K562 (cell line): Measurements from ENCODE around the gene DEDD. TPM values are rescaled to one million over a fixed set of nuclear protein-coding genes. Genes with fewer than 3 reads are reported as not detected.

Experiments used
- CGGBP1 ChIP-seq: fragments of 250-450 bp; sonication (Bioruptor Pico); IDR thresholded peaks from 2 replicates; pipeline ENCODE4 v1.9.0; 2021; ENCODE audit warnings: mild to moderate bottlenecking
- CTCF ChIP-seq, 3 experiments: IDR thresholded peaks in 2 of 3; conservative IDR thresholded peaks in 1 of 3; 2 replicates each; pipeline ENCODE4 v1.5.1; 2011 to 2012; ENCODE audit warnings: low read length in 3 of 3, mild to moderate bottlenecking in 3 of 3, control low read depth in 2 of 3, improper control_type of control experiment in 1 of 3, inconsistent platforms in 1 of 3, low read depth in 1 of 3, mixed read lengths in 1 of 3, moderate library complexity in 1 of 3; ENCODE audit not compliant: insufficient read depth in 2 of 3
- CTCFL ChIP-seq: IDR thresholded peaks from 2 replicates; pipeline ENCODE4 v1.6.1; 2011; ENCODE audit warnings: borderline replicate concordance, low read depth, mild to moderate bottlenecking, moderate library complexity, low read length; ENCODE audit not compliant: insufficient read depth, poor library complexity, severe bottlenecking
- DDX20 ChIP-seq: fragments of 450-650 bp; IDR thresholded peaks from 2 replicates; pipeline ENCODE4 v1.6.1; 2016; ENCODE audit warnings: missing genetic modification characterization, low read depth, mild to moderate bottlenecking, missing compliant biosample characterization, moderate library complexity
- E2F8 ChIP-seq: fragments of 450-650 bp; IDR thresholded peaks from 2 replicates; pipeline ENCODE4 v1.7.1; 2018; ENCODE audit warnings: mild to moderate bottlenecking, low read depth; ENCODE audit not compliant: partially characterized antibody
- FOXP4 ChIP-seq: sonication (generic); formaldehyde crosslinking; IDR thresholded peaks from 2 replicates; pipeline ENCODE4 v1.8.0; 2022; ENCODE audit warnings: mild to moderate bottlenecking, missing genetic modification reagents, borderline replicate concordance
- GTF2A2 ChIP-seq: IDR thresholded peaks from 2 replicates; pipeline ENCODE4 v1.6.1; 2016; ENCODE audit warnings: mild to moderate bottlenecking, missing genetic modification characterization, missing compliant biosample characterization
- HOXB6 ChIP-seq: fragments of 250-450 bp; sonication (Bioruptor Pico); IDR thresholded peaks from 2 replicates; pipeline ENCODE4 v1.5.1; 2022; ENCODE audit warnings: mild to moderate bottlenecking, borderline replicate concordance
- KLF10 ChIP-seq: fragments of 250-450 bp; sonication (Bioruptor Pico); IDR thresholded peaks from 2 replicates; pipeline ENCODE4 v1.6.1; 2021; ENCODE audit warnings: matching md5 sums
- MAFG ChIP-seq: fragments of 450-650 bp; conservative IDR thresholded peaks from 2 replicates; pipeline ENCODE4 v1.6.1; 2016; ENCODE audit warnings: missing genetic modification characterization, missing compliant biosample characterization
- PURB ChIP-seq: sonication (generic); formaldehyde crosslinking; IDR thresholded peaks from 2 replicates; pipeline ENCODE4 v1.9.0; 2021; ENCODE audit warnings: low read depth, mild to moderate bottlenecking, missing genetic modification reagents
- RBM34 ChIP-seq: fragments of 200-400 bp; formaldehyde crosslinking; IDR thresholded peaks from 2 replicates; pipeline ENCODE4 v1.6.1; 2018; ENCODE audit warnings: low read length, borderline replicate concordance; ENCODE audit not compliant: insufficient read depth
- TAF9B ChIP-seq: fragments of 450-650 bp; IDR thresholded peaks from 2 replicates; pipeline ENCODE4 v1.6.1; 2018; ENCODE audit warnings: mild to moderate bottlenecking; ENCODE audit not compliant: partially characterized antibody
- TCF7 ChIP-seq: sonication (generic); IDR thresholded peaks from 2 replicates; pipeline ENCODE4 v1.6.1; 2016; ENCODE audit warnings: antibody characterized with exemption, borderline replicate concordance
- YY1 ChIP-seq, 3 experiments: IDR thresholded peaks; 2 replicates each; pipeline ENCODE4 v1.6.1; 2011; ENCODE audit warnings: low read length in 2 of 3, mild to moderate bottlenecking in 2 of 3, moderate library complexity in 2 of 3, borderline replicate concordance in 1 of 3, control low read depth in 1 of 3, low read depth in 1 of 3; ENCODE audit not compliant: insufficient read depth in 3 of 3, insufficient replicate concordance in 2 of 3, control insufficient read depth in 1 of 3, insufficient read length in 1 of 3; ENCODE audit errors: extremely low read depth in 1 of 3
- ZNF507 ChIP-seq: conservative IDR thresholded peaks from 2 replicates; pipeline ENCODE4 v1.6.1; 2017; ENCODE audit warnings: missing genetic modification characterization, missing compliant biosample characterization
- polyA plus RNA-seq, 8 experiments: library from polyadenylated mRNA; depleted of rRNA in 4 of 8; stranded (reverse) in 5 of 8; unstranded in 3 of 8; fragments of >200 nt; fragmentation: Nextera tagmentation in 2 of 8; fragmentation: Illumina TruSeq in 1 of 8; extraction: Ambion mirVana in 2 of 8; extraction: Trizol in 1 of 8; gene quantifications; 2 replicates each; pipeline versions ENCODE4 v1.2.1 to v1.2.3, GENCODE V29; 2011 to 2014; ENCODE audit warnings: inconsistent platforms in 1 of 8, missing spikeins in 1 of 8
- total RNA-seq, 7 experiments: library from RNA; depleted of rRNA in 6 of 7; stranded (reverse); fragments of >200 nt in 6 of 7; fragmentation: Illumina TruSeq in 2 of 7; extraction: Trizol in 2 of 7; gene quantifications; 2 replicates each; pipeline versions ENCODE4 v1.2.1 to v1.2.3, GENCODE V29; 2011 to 2021; ENCODE audit warnings: low replicate concordance in 1 of 7

The DEDD gene
- total and polyA plus RNA-seq, 9 of the 15 experiments (the other 6 are each of a cell fraction or from before 2014, with no cell fraction given), result 11.6 to 41.0 (median 16.8) TPM

- TF ChIP-seq FOXP4 (CRISPR knock-in tag) (peak; percentile 51; the same call in 1 of the 2 replicates), GTF2A2 (tag) (no peak), E2F8 (peak; percentile 53), CGGBP1 (no peak), RBM34 (no peak), MAFG (tag) (no peak), TAF9B (peak; percentile 98), KLF10 (CRISPR knock-in tag) (no peak), YY1 (IDR thresholded peaks at IDR 0.05; ENCODE audit: borderline replicate concordance in 1 of 3, control insufficient read depth in 1 of 3, extremely low read depth in 1 of 3, insufficient read depth in 3 of 3, insufficient read length in 1 of 3, insufficient replicate concordance in 2 of 3, low read depth in 1 of 3, low read length in 2 of 3) (peak; percentile 94 to 98 (median 98)), CTCFL (no peak), ZNF507 (tag) (no peak), CTCF (IDR thresholded peaks at IDR 0.05 in 2 of 3, conservative IDR thresholded peaks at IDR 0.05 in 1 of 3; ENCODE audit: insufficient read depth in 2 of 3, low read depth in 1 of 3, low read length in 3 of 3) (peak; percentile 25 to 62 (median 29); a peak in 5 of 6 replicates), DDX20 (tag) (no peak), HOXB6 (CRISPR knock-in tag) (no peak), PURB (no peak), TCF7 (0 out of 2 replicates have a peak, but pooled peaks have one; percentile 34)
These were observed 26.8 kb upstream of the DEDD start, which contains the start of gene USP21 (continued) for GRCh38 chr1:161159087-161159912.
